Liver (tissue), 9 donors: Measurements from ENCODE around the gene SNAPC3. TPM values are rescaled to one million over a fixed set of nuclear protein-coding genes. Genes with fewer than 3 reads are reported as not detected.

Experiments
- DNase-seq: peaks from one replicate; pipeline ENCODE4 v3.0.0-alpha.2; 2017; ENCODE audit warnings: low spot score
- H3K27ac ChIP-seq, 2 donors: one replicate each; pipeline ENCODE4 v1.7.0; 2013; ENCODE audit warnings: inconsistent platforms in 2 of 2, low read length in 2 of 2, control low read depth in 1 of 2, low read depth in 1 of 2, mild to moderate bottlenecking in 1 of 2
- H3K27me3 ChIP-seq, 4 donors: one replicate each; pipeline versions ENCODE4 v1.6.1 to v1.7.0; 2013; ENCODE audit warnings: low read length in 3 of 4, inconsistent platforms in 1 of 4, mild to moderate bottlenecking in 1 of 4, moderate library complexity in 1 of 4; ENCODE audit not compliant: control insufficient read depth in 4 of 4, insufficient read depth in 4 of 4
- H3K36me3 ChIP-seq, 4 donors: one replicate each; pipeline versions ENCODE4 v1.6.1 to v1.7.0; 2013; ENCODE audit warnings: low read length in 3 of 4, mild to moderate bottlenecking in 3 of 4, low read depth in 1 of 4, moderate library complexity in 1 of 4; ENCODE audit not compliant: control insufficient read depth in 4 of 4, insufficient read depth in 3 of 4
- H3K4me1 ChIP-seq, 4 donors: one replicate each; pipeline versions ENCODE4 v1.6.1 to v1.7.0; 2013; ENCODE audit warnings: low read length in 3 of 4, mild to moderate bottlenecking in 3 of 4, moderate library complexity in 1 of 4; ENCODE audit not compliant: control insufficient read depth in 4 of 4, insufficient read depth in 4 of 4
- H3K4me3 ChIP-seq, 3 donors: one replicate each; pipeline versions ENCODE4 v1.6.1 to v1.7.0; 2013; ENCODE audit warnings: low read length in 3 of 3, control low read depth in 1 of 3, low read depth in 1 of 3, mild to moderate bottlenecking in 1 of 3
- H3K9ac ChIP-seq, 2 donors: one replicate each; pipeline ENCODE4 v1.7.0; 2013; ENCODE audit warnings: low read length in 2 of 2, mild to moderate bottlenecking in 2 of 2, moderate library complexity in 2 of 2, control low read depth in 1 of 2, low read depth in 1 of 2
- H3K9me3 ChIP-seq, 4 donors: one replicate each; pipeline versions ENCODE4 v1.6.1 to v1.7.0; 2013; ENCODE audit warnings: low read length in 3 of 4; ENCODE audit not compliant: control insufficient read depth in 4 of 4
- EGR1 ChIP-seq, 2 donors: IDR thresholded peaks; 2 replicates each; pipeline ENCODE4 v1.6.1; 2016 to 2018; ENCODE audit warnings: antibody characterized with exemption in 2 of 2, low read depth in 2 of 2
- FOXA1 ChIP-seq: IDR thresholded peaks from 2 replicates; pipeline ENCODE4 v1.6.1; 2016; ENCODE audit warnings: antibody characterized with exemption
- FOXA2 ChIP-seq: IDR thresholded peaks from 2 replicates; pipeline ENCODE4 v1.6.1; 2016; ENCODE audit warnings: antibody characterized with exemption
- HNF4A ChIP-seq, 2 donors: conservative IDR thresholded peaks; 2 replicates each; pipeline ENCODE4 v1.6.1; 2016; ENCODE audit warnings: antibody characterized with exemption in 2 of 2, mild to moderate bottlenecking in 2 of 2
- HNF4G ChIP-seq: IDR thresholded peaks from 2 replicates; pipeline ENCODE4 v1.6.1; 2016; ENCODE audit warnings: antibody characterized with exemption
- JUND ChIP-seq, 2 donors: IDR thresholded peaks; 2 replicates each; pipeline ENCODE4 v1.6.1; 2016; ENCODE audit warnings: antibody characterized with exemption in 2 of 2
- MAX ChIP-seq: IDR thresholded peaks from 2 replicates; pipeline ENCODE4 v1.6.1; 2016; ENCODE audit warnings: antibody characterized with exemption
- NR2F2 ChIP-seq: IDR thresholded peaks from 2 replicates; pipeline ENCODE4 v1.6.1; 2016; ENCODE audit warnings: antibody characterized with exemption
- REST ChIP-seq: IDR thresholded peaks from 2 replicates; pipeline ENCODE4 v1.6.1; 2016; ENCODE audit warnings: antibody characterized with exemption, mild to moderate bottlenecking
- RXRA ChIP-seq, 2 donors: IDR thresholded peaks; 2 replicates each; pipeline ENCODE4 v1.6.1; 2017 to 2018; ENCODE audit warnings: antibody characterized with exemption in 2 of 2, mild to moderate bottlenecking in 1 of 2
- SP1 ChIP-seq: IDR thresholded peaks from 2 replicates; pipeline ENCODE4 v1.6.1; 2018; ENCODE audit warnings: antibody characterized with exemption, mild to moderate bottlenecking
- TAF1 ChIP-seq: conservative IDR thresholded peaks from 2 replicates; pipeline ENCODE4 v1.6.1; 2016; ENCODE audit warnings: antibody characterized with exemption, mild to moderate bottlenecking
- YY1 ChIP-seq: IDR thresholded peaks from 2 replicates; pipeline ENCODE4 v1.6.1; 2016; ENCODE audit warnings: antibody characterized with exemption, mild to moderate bottlenecking
- WGBS: extraction: QIAGEN DNeasy Blood & Tissue Kit; methylation state at CpG from one replicate; pipeline ENCODE4 v1.1.7; 2013; 5-methylcytosine and 5-hydroxymethylcytosine counted together
- polyA plus RNA-seq, 2 donors: library from polyadenylated mRNA; stranded (reverse) in 1 of 2; unstranded in 1 of 2; fragments of 200-250 nt in 1 of 2; fragments of >200 nt in 1 of 2; fragmentation: Nextera tagmentation in 1 of 2; extraction: Ambion mirVana in 1 of 2; gene quantifications; one replicate each; pipeline versions ENCODE4 v1.2.1 to v1.2.3, GENCODE V29; 2013 to 2015
- total RNA-seq, 2 donors: library from RNA; depleted of rRNA; stranded (reverse); fragments of >200 nt; gene quantifications; one replicate each; pipeline ENCODE4 v1.2.3, GENCODE V29; 2014
- TF ChIP-seq, protein P1 (sequence below): fragments of 150-350 bp; IDR thresholded peaks from 2 replicates; pipeline ENCODE4 v1.5.1; 2017; ENCODE audit warnings: improper control_type of control experiment, low read depth, low read length; ENCODE audit not compliant: missing input control
- donor health status: healthy.
- donor health status: healthy.
- donor health status: healthy.
- donor health status: healthy.
- donor health status: healthy.

Gene SNAPC3
- total and polyA plus RNA-seq, 4 donors = 7.4 to 19.6 (median 13.5) TPM

DNA sequence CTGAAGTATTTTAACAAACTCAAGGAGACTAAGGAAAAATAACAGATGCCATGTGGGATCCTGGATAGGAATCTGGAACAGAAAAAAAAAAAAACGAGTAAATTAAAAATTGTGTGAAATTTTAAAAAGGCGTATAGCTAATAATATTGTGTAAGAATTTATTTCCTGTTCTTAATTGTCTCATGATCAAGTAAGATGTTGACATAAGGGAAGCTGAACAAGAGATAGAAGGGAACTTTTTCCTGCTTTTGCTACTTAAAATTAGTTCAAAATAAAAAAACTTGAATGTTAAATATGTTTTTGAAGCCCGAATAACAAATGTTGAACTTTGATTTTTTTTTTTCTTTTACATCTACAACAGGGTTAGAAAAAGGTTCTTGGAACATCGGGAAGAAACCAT, 10.5 kb downstream of the SNAPC3 start:
- Histone ChIP-seq H3K4me3 (no peak overlapping the region), H3K27me3 (no peaks in the 10 kb centered on the region), H3K4me1 (peaks cover 0 to 5% (median 0%) of the 10 kb centered on the region in 4 donors), H3K36me3 (peaks cover 0 to 15% (median 6%) of the 10 kb centered on the region in 4 donors), H3K9ac (no peak overlapping the region), H3K27ac (no peak overlapping the region), H3K9me3 (no peaks in the 10 kb centered on the region)
- no peak for DNase-seq
- TF ChIP-seq, protein P1, sequence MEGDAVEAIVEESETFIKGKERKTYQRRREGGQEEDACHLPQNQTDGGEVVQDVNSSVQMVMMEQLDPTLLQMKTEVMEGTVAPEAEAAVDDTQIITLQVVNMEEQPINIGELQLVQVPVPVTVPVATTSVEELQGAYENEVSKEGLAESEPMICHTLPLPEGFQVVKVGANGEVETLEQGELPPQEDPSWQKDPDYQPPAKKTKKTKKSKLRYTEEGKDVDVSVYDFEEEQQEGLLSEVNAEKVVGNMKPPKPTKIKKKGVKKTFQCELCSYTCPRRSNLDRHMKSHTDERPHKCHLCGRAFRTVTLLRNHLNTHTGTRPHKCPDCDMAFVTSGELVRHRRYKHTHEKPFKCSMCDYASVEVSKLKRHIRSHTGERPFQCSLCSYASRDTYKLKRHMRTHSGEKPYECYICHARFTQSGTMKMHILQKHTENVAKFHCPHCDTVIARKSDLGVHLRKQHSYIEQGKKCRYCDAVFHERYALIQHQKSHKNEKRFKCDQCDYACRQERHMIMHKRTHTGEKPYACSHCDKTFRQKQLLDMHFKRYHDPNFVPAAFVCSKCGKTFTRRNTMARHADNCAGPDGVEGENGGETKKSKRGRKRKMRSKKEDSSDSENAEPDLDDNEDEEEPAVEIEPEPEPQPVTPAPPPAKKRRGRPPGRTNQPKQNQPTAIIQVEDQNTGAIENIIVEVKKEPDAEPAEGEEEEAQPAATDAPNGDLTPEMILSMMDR = no peak
- no peak for TF ChIP-seq TAF1
- WGBS = 70% methylated on average over 4 of the region's 4 CpGs

DNA sequence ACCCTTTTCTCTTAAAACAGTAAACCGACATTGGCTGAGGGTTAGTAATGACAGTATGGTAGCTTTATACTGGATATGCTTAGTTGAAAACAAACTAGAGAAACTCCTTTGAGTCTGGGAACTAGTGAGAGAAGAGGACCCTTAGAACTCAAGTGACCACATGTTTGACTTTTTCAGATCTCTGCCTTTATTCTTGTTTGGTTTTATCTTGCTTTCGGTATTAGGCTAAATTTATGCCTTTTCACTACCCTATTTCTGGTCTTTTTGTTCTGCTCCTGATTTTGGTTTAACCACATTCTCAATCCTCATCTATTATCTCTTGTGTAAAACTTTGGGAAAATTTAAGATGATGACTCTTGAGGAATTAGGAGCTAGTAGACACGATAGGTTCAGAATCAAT, 11.0 kb downstream of the SNAPC3 start:
- Histone ChIP-seq H3K27ac (no peak overlapping the region), H3K4me3 (no peak overlapping the region), H3K36me3 (peaks cover 0 to 15% (median 6%) of the 10 kb centered on the region in 4 donors), H3K4me1 (peaks cover 0 to 5% (median 0%) of the 10 kb centered on the region in 4 donors), H3K9ac (no peak overlapping the region), H3K9me3 (no peaks in the 10 kb centered on the region), H3K27me3 (no peaks in the 10 kb centered on the region)
- WGBS = 83% methylated on average over 3 of the region's 3 CpGs
- TF ChIP-seq JUND (IDR thresholded peaks at IDR 0.05) (no peak), EGR1 (IDR thresholded peaks at IDR 0.05; ENCODE audit: low read depth in 2 of 2) (no peak), MAX (no peak), RXRA (IDR thresholded peaks at IDR 0.05) (no peak), SP1 (no peak), REST (no peak), FOXA1 (no peak), HNF4A (conservative IDR thresholded peaks at IDR 0.05) (no peak), HNF4G (no peak), YY1 (no peak), NR2F2 (no peak), FOXA2 (no peak)
- TF ChIP-seq, protein P1 = no peak
- DNase-seq = no peak
